GM19193 (cell line): ENCODE measurements around the gene KCNQ2.

Experiments used
- POLR2A ChIP-seq: IDR thresholded peaks from 4 replicates; pipeline ENCODE4 v1.6.1; 2011; ENCODE audit not compliant: insufficient read depth, insufficient read length; ENCODE audit errors: extremely low read depth

KCNQ2 gene

GRCh38 chr20:63469713-63470101, 2.7 kb downstream of the KCNQ2 start:
- no peak for TF ChIP-seq POLR2A

DNA sequence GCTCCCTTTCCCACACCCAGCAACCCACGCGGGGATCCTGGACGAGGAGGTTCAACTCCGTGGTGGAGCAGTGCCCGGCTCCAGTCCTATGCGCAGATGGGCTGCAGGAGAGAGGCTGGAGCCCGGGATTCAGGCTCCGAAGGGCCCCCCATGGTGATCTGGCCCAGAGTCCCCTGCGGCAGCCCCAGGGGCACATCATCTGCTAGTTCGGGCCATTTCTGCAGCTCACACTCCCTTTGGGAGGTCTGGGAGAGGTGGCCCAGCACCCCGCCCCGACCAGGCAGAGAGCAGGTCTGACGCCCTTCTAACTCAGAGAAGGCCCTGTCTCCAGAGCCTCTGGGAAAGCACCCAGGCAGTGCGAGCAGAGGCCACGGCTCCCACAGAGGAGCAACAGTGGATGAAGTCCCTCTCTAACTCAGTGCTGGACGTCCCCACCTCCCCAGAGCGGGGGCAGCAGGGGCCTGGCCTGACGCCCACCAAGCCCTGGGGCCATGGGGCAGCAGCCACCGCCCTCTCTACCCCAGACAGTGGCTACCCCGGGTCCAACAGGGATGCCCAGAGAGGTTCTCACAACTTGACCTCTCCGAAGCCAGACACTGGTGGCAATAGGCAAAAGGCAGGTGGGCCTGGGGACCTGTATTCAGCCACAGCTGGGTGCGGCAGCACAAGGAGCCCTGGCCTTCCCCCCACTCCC, 3.3 kb downstream of the KCNQ2 start:
- no peak for TF ChIP-seq POLR2A

GRCh38 chr20:63468421-63468820, 4.0 kb downstream of the KCNQ2 start:
- TF ChIP-seq POLR2A, result no peak

- no peak for TF ChIP-seq POLR2A
These were observed 5.0 kb downstream of the KCNQ2 start for GRCh38 chr20:63467294-63468083.

- no peak for TF ChIP-seq POLR2A
These were observed 5.6 kb downstream of the KCNQ2 start for GRCh38 chr20:63466861-63467260.

DNA sequence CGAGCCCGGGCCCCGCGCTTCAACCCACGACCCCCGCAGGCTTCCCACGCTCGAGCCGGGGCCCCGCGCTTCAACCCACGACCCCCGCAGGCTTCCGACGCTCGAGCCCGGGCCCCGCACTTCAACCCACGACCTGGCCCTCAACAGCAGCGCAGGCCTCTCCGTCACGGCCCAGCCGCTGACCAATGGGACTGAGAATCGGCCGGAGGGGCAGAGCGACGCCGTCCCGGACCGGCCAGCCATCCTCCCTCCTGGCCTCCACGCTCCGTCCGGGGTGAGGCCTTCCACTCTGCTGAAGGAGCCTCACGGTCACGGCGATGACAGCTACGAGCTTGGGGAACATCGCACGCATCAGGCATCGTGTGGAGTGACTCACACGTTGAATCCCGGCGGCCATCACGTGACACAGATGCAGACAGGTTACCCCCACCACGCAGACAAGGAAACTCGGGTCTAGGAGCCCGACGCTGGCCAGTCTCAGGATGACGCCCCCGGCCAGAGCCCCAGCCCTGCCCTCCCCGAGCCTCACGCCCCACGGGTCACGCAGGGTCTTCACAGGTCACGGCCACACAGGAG, 6.1 kb downstream of the KCNQ2 start:
- TF ChIP-seq POLR2A, result no peak

DNA sequence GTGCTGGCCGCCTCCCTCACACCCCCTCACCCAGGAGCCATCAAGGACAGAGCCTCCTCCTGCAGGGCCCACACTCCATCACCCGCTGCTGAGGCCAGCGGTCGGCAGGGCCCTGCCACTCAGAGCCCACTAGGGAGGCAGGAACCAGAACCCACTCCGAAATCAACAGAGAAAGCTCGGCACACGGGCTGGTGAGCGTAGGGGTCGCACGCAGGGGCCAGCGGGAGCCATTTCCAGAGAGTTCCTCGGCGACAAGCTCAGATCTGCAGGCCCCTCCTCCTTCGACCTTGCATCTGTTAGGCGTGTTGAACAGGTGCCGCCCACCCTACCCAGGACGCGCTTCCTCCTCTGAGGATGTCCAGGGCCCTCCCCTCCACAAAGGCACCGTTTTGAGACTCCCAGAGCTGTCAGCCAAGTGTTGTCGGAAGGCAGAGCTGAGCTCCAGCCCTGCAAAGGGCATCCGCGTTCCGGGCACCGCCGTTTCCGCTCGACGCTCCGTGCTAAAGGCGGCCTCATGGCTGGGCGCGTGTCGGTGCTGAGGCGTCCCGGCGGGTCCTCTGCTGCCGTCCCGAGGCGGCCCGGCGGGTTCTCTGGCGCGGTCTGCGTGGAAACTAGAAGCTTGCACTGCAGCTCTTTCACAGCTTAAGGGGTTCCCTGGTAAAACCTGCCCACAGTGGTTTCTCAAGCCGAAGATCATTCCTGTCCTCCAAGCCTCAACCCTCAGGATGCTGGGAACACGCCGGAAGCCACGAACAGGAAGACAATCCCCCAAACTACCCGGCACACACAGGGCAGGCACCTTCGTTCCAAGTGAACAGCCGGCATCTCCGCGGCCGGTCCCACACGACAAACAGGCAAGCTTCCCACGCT, 6.8 kb downstream of the KCNQ2 start:
- no peak for TF ChIP-seq POLR2A

GRCh38 chr20:63464289-63464635, 8.2 kb downstream of the KCNQ2 start:
- no peak for TF ChIP-seq POLR2A

GRCh38 chr20:63463400-63464288, 8.8 kb downstream of the KCNQ2 start:
- no peak for TF ChIP-seq POLR2A

GRCh38 chr20:63462244-63462643, 10.2 kb downstream of the KCNQ2 start:
- no peak for TF ChIP-seq POLR2A

GRCh38 chr20:63461104-63461763, 11.2 kb downstream of the KCNQ2 start:
- TF ChIP-seq POLR2A, result no peak

GRCh38 chr20:63459070-63459380, 13.4 kb downstream of the KCNQ2 start:
- TF ChIP-seq POLR2A, result no peak

- TF ChIP-seq POLR2A, result no peak
These were observed 14.0 kb downstream of the KCNQ2 start for GRCh38 chr20:63458170-63459069.
